Fibroblast of mammary gland (primary cell): ENCODE measurements around the gene OVOL1.

ENCODE experiments used
- DNase-seq: peaks from one replicate; pipeline ENCODE4 v3.0.0-alpha.2; 2010; ENCODE audit warnings: low read depth
- H3K4me3 ChIP-seq: 2 replicates; pipeline ENCODE4 v1.5.1; 2011; ENCODE audit warnings: low read depth, mild to moderate bottlenecking, low read length, moderate library complexity; ENCODE audit not compliant: control insufficient read depth
- TF ChIP-seq, protein P1 (sequence below): conservative IDR thresholded peaks from 2 replicates; pipeline ENCODE4 v1.5.1; 2011; ENCODE audit warnings: low read depth, low read length, inconsistent platforms; ENCODE audit not compliant: control insufficient read depth, insufficient read depth

OVOL1 gene

DNA sequence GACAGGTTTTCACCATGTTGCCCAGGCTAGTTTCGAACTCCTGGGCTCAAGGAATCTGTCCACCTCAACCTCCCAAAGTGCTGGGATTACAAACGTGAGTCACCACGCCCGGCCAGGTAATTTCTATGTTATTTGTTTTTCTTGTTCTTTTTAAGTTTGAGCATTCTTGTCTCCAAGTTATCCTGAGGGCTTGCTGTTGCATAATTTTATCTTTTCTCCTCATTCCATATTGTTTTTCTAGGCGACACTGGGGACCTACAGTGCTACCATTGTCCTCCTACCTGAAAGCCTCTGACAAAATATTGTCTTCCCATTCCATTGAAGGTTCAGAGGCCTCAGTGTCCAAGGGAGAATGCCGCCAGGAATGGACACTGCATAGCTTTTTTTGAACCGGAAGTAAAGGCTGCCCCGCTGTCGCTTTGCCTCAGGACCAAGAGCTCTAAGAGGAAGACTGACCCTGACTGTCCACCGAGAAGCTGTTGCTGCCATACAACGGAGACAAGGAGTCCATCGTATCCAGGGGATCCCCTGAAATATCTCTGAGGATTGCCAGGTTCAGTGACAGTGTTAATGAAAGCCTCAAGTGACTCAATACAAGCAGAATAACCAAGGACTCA, 15.8 kb upstream of the OVOL1 start:
- TF ChIP-seq, protein P1, sequence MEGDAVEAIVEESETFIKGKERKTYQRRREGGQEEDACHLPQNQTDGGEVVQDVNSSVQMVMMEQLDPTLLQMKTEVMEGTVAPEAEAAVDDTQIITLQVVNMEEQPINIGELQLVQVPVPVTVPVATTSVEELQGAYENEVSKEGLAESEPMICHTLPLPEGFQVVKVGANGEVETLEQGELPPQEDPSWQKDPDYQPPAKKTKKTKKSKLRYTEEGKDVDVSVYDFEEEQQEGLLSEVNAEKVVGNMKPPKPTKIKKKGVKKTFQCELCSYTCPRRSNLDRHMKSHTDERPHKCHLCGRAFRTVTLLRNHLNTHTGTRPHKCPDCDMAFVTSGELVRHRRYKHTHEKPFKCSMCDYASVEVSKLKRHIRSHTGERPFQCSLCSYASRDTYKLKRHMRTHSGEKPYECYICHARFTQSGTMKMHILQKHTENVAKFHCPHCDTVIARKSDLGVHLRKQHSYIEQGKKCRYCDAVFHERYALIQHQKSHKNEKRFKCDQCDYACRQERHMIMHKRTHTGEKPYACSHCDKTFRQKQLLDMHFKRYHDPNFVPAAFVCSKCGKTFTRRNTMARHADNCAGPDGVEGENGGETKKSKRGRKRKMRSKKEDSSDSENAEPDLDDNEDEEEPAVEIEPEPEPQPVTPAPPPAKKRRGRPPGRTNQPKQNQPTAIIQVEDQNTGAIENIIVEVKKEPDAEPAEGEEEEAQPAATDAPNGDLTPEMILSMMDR, result no peak
- H3K4me3 ChIP-seq, result no peak overlapping the region
- no peak for DNase-seq

- TF ChIP-seq, protein P1, result no peak
- DNase-seq, result no peak
- no peak overlapping the region for H3K4me3 ChIP-seq
Measured at GRCh38 chr11:65771589-65772112, 15.2 kb upstream of the OVOL1 start.

DNA sequence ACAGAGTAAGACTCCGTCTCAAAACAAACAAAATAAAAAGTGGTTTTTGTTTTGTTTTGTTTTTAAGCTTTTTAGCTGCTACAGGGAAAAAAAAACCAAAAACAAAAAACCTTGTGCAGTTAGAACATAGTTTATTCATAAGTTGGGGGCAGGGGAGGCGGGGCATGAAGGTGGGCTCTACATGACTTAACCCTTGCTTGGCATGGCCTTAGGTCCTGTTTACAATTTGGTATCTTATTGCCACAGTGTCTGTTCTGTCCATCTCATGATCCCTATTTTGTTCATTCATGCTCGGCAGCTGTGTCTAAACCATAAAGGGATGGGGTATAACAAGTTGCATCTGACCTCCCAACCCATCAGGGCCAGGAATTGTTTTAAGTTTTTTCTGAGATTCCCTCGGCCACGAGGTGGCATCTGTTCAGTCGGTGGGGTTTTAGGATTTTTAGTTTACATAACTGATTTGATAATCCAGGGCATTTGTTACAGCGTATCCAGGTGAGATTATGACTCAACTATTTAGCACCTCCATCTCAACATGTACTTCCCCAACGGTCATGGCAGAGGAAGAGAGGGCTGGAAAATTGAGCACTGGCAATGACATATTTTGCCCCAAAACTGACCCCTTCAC, 13.0 kb upstream of the OVOL1 start:
- H3K4me3 ChIP-seq, result no peak overlapping the region
- TF ChIP-seq, protein P1, result peak; percentile 45
- DNase-seq, result peak; percentile 21

GRCh38 chr11:65774525-65775306, 12.1 kb upstream of the OVOL1 start:
- no peak for DNase-seq
- TF ChIP-seq, protein P1, result no peak
- no peak overlapping the region for H3K4me3 ChIP-seq

- DNase-seq, result peak; percentile 72
- TF ChIP-seq, protein P1, result no peak
Measured at GRCh38 chr11:65776196-65776595, 10.7 kb upstream of the OVOL1 start.

GRCh38 chr11:65776710-65777141, 10.1 kb upstream of the OVOL1 start:
- no peak overlapping the region for H3K4me3 ChIP-seq
- TF ChIP-seq, protein P1, result no peak
- no peak for DNase-seq

More at GRCh38 chr11:65776196-65776595, 10.7 kb upstream of the OVOL1 start:
- H3K4me3 ChIP-seq, result no peak overlapping the region
